HepG2 (cell line): ENCODE results near the gene CUL9. TPM values are rescaled to one million over a fixed set of nuclear protein-coding genes. Genes with fewer than 3 reads are reported as not detected.

Experiments
- AKAP8 ChIP-seq: sonication (generic); formaldehyde crosslinking; IDR thresholded peaks from 2 replicates; pipeline ENCODE4 v1.5.1; 2020; ENCODE audit warnings: mild to moderate bottlenecking, missing genetic modification reagents
- FOXO1 ChIP-seq: sonication (generic); formaldehyde crosslinking; IDR thresholded peaks from 2 replicates; pipeline ENCODE4 v1.4.0; 2020; ENCODE audit warnings: missing genetic modification reagents
- HMG20A ChIP-seq: IDR thresholded peaks from 2 replicates; pipeline ENCODE4 v1.6.1; 2016; ENCODE audit warnings: borderline replicate concordance
- MTA1 ChIP-seq: sonication (generic); formaldehyde crosslinking; IDR thresholded peaks from 2 replicates; pipeline ENCODE4 v1.4.0; 2020; ENCODE audit warnings: missing genetic modification reagents, mild to moderate bottlenecking, borderline replicate concordance
- NCOR1 ChIP-seq: fragments of 200-600 bp; sonication (generic); IDR thresholded peaks from 2 replicates; pipeline ENCODE4 v1.7.0; 2017; ENCODE audit warnings: antibody characterized with exemption, low read length, borderline replicate concordance
- PLRG1 ChIP-seq: fragments of 450-650 bp; conservative IDR thresholded peaks from 2 replicates; pipeline ENCODE4 v1.6.1; 2016
- PRPF4 ChIP-seq: fragments of 200-400 bp; formaldehyde crosslinking; IDR thresholded peaks from 2 replicates; pipeline ENCODE4 v1.6.1; 2016; ENCODE audit warnings: low read length, low read depth; ENCODE audit not compliant: poor library complexity, severe bottlenecking
- RCOR2 ChIP-seq: IDR thresholded peaks from 2 replicates; pipeline ENCODE4 v1.6.1; 2016; ENCODE audit warnings: missing biosample characterization, missing genetic modification reagents
- SAFB2 ChIP-seq: sonication (generic); formaldehyde crosslinking; IDR thresholded peaks from 2 replicates; pipeline ENCODE4 v1.5.1; 2020; ENCODE audit warnings: missing genetic modification reagents, low read depth, mild to moderate bottlenecking, borderline replicate concordance
- SIX1 ChIP-seq: sonication (generic); formaldehyde crosslinking; IDR thresholded peaks from 2 replicates; pipeline ENCODE4 v1.4.0; 2020; ENCODE audit warnings: missing genetic modification reagents, borderline replicate concordance
- SNAPC5 ChIP-seq: sonication (generic); formaldehyde crosslinking; IDR thresholded peaks from 2 replicates; pipeline ENCODE4 v1.8.1; 2023; ENCODE audit warnings: mild to moderate bottlenecking, missing genetic modification reagents, borderline replicate concordance
- ZNF124 ChIP-seq: sonication (generic); formaldehyde crosslinking; IDR thresholded peaks from 2 replicates; pipeline ENCODE4 v1.4.0; 2020; ENCODE audit warnings: missing genetic modification reagents
- ZNF180 ChIP-seq: sonication (generic); formaldehyde crosslinking; IDR thresholded peaks from 2 replicates; pipeline ENCODE4 v1.4.0; 2020; ENCODE audit warnings: low read depth, missing genetic modification reagents, borderline replicate concordance
- ZNF567 ChIP-seq: sonication (generic); formaldehyde crosslinking; IDR thresholded peaks from 2 replicates; pipeline ENCODE4 v1.8.1; 2023; ENCODE audit warnings: mild to moderate bottlenecking, missing genetic modification reagents, borderline replicate concordance
- ZNF777 ChIP-seq: sonication (generic); formaldehyde crosslinking; IDR thresholded peaks from 2 replicates; pipeline ENCODE4 v1.4.0; 2020; ENCODE audit warnings: missing genetic modification reagents
- polyA plus RNA-seq, 8 experiments: library from polyadenylated mRNA; depleted of rRNA in 3 of 8; stranded (reverse) in 7 of 8; unstranded in 1 of 8; fragments of >200 nt; fragmentation: Illumina TruSeq in 4 of 8; extraction: Trizol in 4 of 8; gene quantifications; 2 replicates each; pipeline versions ENCODE4 v1.2.1 to v1.2.3, GENCODE V29; 2011 to 2016; ENCODE audit warnings: low read depth in 4 of 8, missing spikeins in 1 of 8, mixed read lengths in 1 of 8; ENCODE audit not compliant: insufficient read depth in 1 of 8
- total RNA-seq, 5 experiments: library from RNA; depleted of rRNA; stranded (reverse); fragments of >200 nt; fragmentation: Illumina TruSeq; extraction: Trizol; gene quantifications; 2 replicates each; pipeline ENCODE4 v1.2.3, GENCODE V29; 2016; ENCODE audit warnings: low read depth in 1 of 5
- TF ChIP-seq, protein P1 (sequence below): sonication (generic); formaldehyde crosslinking; IDR thresholded peaks from 2 replicates; pipeline ENCODE4 v1.4.0; 2020; ENCODE audit warnings: missing genetic modification reagents; ENCODE audit errors: not compliant biosample characterization
- TF ChIP-seq, protein P2 (sequence below): sonication (generic); formaldehyde crosslinking; IDR thresholded peaks from 2 replicates; pipeline ENCODE4 v1.8.0; 2022; ENCODE audit warnings: missing genetic modification reagents, mild to moderate bottlenecking, moderate library complexity, borderline replicate concordance
- TF ChIP-seq, protein P3 (sequence below): sonication (generic); formaldehyde crosslinking; IDR thresholded peaks from 2 replicates; pipeline ENCODE4 v1.9.0; 2021; ENCODE audit warnings: mild to moderate bottlenecking, missing genetic modification reagents

The CUL9 gene
- total and polyA plus RNA-seq, 2 of the 13 experiments (the other 11 are each of a cell fraction or from before 2014, with no cell fraction given) = 11.4 to 13.7 TPM

DNA sequence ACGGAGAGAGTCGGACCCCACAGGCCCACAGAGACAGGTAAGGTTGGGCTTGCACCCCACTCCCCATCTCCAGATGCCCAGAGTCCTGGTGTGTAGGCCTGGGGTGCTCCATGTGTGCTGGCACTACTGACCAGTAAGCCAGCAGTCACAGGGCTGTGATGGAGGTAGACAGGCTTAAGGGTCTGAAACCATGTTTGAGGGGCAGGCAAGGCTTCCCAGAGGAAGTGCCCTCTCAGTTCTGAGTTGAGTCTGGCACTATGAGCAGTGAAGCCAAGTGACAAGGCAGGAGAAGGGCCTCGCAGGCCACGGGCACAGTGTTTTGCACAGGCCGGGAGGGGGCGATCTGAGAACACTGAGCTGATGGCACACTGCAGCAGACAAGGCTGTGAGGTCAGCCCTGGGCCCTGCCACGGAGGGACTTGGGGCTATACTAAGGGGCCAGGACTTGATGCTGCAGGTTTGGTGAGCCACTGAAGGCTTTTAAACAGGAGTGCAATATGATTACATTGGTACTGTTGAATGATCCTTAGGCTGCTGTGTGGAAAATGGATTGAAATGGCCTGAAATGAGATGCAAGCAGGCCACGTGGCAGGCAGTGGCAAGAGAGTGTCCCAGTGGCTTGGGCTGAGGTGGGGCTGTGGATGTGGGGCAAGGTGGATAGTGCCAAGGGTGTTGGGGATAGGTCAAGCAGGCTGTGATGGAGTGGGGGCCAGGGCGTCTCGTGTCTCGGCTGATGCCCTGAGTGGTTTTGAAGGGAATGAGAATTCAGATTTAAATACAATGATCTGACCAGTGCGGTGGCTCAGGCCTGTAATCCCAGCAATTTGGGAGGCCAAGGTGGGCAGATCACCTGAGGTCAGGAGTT, 81.5 kb downstream of the CUL9 start (continued):
- TF ChIP-seq ZNF567 (peak; percentile 99), HMG20A (CRISPR knock-in tag) (peak; percentile 26; the same call in 1 of the 2 replicates), NCOR1 (no peak), AKAP8 (no peak), MTA1 (peak; percentile 76; the same call in 1 of the 2 replicates), ZNF124 (peak; percentile 85; the same call in 1 of the 2 replicates), SNAPC5 (CRISPR knock-in tag) (no peak), ZNF777 (CRISPR knock-in tag) (no peak), RCOR2 (CRISPR knock-in tag) (peak; percentile 62; the same call in 1 of the 2 replicates), PLRG1 (no peak), ZNF180 (CRISPR knock-in tag) (no peak), PRPF4 (no peak), SIX1 (CRISPR knock-in tag) (no peak), SAFB2 (CRISPR knock-in tag) (no peak), FOXO1 (CRISPR knock-in tag) (peak; percentile 62; the same call in 1 of the 2 replicates)
- TF ChIP-seq, protein P1, sequence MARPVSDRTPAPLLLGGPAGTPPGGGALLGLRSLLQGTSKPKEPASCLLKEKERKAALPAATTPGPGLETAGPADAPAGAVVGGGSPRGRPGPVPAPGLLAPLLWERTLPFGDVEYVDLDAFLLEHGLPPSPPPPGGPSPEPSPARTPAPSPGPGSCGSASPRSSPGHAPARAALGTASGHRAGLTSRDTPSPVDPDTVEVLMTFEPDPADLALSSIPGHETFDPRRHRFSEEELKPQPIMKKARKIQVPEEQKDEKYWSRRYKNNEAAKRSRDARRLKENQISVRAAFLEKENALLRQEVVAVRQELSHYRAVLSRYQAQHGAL (CRISPR knock-in tag) = no peak
- TF ChIP-seq, protein P2, sequence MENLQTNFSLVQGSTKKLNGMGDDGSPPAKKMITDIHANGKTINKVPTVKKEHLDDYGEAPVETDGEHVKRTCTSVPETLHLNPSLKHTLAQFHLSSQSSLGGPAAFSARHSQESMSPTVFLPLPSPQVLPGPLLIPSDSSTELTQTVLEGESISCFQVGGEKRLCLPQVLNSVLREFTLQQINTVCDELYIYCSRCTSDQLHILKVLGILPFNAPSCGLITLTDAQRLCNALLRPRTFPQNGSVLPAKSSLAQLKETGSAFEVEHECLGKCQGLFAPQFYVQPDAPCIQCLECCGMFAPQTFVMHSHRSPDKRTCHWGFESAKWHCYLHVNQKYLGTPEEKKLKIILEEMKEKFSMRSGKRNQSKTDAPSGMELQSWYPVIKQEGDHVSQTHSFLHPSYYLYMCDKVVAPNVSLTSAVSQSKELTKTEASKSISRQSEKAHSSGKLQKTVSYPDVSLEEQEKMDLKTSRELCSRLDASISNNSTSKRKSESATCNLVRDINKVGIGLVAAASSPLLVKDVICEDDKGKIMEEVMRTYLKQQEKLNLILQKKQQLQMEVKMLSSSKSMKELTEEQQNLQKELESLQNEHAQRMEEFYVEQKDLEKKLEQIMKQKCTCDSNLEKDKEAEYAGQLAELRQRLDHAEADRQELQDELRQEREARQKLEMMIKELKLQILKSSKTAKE (CRISPR knock-in tag) = no peak
- TF ChIP-seq, protein P3, sequence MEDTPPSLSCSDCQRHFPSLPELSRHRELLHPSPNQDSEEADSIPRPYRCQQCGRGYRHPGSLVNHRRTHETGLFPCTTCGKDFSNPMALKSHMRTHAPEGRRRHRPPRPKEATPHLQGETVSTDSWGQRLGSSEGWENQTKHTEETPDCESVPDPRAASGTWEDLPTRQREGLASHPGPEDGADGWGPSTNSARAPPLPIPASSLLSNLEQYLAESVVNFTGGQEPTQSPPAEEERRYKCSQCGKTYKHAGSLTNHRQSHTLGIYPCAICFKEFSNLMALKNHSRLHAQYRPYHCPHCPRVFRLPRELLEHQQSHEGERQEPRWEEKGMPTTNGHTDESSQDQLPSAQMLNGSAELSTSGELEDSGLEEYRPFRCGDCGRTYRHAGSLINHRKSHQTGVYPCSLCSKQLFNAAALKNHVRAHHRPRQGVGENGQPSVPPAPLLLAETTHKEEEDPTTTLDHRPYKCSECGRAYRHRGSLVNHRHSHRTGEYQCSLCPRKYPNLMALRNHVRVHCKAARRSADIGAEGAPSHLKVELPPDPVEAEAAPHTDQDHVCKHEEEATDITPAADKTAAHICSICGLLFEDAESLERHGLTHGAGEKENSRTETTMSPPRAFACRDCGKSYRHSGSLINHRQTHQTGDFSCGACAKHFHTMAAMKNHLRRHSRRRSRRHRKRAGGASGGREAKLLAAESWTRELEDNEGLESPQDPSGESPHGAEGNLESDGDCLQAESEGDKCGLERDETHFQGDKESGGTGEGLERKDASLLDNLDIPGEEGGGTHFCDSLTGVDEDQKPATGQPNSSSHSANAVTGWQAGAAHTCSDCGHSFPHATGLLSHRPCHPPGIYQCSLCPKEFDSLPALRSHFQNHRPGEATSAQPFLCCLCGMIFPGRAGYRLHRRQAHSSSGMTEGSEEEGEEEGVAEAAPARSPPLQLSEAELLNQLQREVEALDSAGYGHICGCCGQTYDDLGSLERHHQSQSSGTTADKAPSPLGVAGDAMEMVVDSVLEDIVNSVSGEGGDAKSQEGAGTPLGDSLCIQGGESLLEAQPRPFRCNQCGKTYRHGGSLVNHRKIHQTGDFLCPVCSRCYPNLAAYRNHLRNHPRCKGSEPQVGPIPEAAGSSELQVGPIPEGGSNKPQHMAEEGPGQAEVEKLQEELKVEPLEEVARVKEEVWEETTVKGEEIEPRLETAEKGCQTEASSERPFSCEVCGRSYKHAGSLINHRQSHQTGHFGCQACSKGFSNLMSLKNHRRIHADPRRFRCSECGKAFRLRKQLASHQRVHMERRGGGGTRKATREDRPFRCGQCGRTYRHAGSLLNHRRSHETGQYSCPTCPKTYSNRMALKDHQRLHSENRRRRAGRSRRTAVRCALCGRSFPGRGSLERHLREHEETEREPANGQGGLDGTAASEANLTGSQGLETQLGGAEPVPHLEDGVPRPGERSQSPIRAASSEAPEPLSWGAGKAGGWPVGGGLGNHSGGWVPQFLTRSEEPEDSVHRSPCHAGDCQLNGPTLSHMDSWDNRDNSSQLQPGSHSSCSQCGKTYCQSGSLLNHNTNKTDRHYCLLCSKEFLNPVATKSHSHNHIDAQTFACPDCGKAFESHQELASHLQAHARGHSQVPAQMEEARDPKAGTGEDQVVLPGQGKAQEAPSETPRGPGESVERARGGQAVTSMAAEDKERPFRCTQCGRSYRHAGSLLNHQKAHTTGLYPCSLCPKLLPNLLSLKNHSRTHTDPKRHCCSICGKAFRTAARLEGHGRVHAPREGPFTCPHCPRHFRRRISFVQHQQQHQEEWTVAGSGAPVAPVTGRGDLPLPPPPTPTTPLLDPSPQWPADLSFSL = no peak
